Measurements from ENCODE around the gene CZIB. TPM values are rescaled to one million over a fixed set of nuclear protein-coding genes. Genes with fewer than 3 reads are reported as not detected.

CZIB gene
- total and polyA plus RNA-seq, 2 of the 8 experiments (the other 6 are each of a cell fraction or from before 2014, with no cell fraction given), result 46.5 to 48.0 TPM

DNA sequence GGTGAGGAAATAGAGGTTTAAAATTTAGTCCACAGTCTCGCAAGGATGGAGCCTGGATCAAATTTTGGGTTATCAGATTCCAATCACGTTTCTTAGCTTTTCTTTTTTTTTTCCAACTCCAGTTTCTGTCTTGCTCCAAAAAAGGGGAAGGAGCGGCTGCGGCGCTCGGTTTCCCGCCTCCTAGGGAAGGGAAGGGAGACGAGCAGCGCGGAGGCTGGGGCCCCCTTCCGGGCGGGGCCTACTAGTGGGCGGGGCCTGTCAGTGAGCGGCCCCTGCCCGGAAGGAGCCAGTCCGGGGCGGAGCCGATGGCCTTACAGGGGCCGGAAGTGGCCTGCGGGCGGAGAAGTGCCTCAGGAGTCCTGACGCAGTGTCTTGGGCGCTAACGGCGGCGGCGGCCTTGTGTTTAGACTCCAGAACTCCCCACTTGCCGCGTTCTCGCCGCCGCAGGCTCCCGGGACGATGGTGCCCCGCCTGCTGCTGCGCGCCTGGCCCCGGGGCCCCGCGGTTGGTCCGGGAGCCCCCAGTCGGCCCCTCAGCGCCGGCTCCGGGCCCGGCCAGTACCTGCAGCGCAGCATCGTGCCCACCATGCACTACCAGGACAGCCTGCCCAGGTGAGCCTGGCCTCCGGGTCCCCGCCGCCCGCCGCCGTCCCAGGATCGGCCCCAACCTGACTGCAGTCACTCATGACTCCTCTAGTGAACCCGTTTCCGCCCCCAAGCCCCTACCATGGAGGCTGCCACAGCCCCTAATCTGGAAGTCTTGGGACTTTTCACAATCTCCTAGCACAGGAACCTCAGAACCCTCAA lies 23.7 kb downstream of the CZIB start, which contains the start of gene CPT2 (continued):
- TF ChIP-seq, protein P1, sequence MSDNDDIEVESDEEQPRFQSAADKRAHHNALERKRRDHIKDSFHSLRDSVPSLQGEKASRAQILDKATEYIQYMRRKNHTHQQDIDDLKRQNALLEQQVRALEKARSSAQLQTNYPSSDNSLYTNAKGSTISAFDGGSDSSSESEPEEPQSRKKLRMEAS (IDR thresholded peaks at IDR 0.05), result peak; percentile 40; the same call in 1 of the 2 replicates
- peak; percentile 69 for TF ChIP-seq TBP (IDR thresholded peaks at IDR 0.05; ENCODE audit: low read depth, low read length)
- TF ChIP-seq RXRA (IDR thresholded peaks at IDR 0.05; ENCODE audit: insufficient read depth, low read depth, low read length), result no peak
- TF ChIP-seq CREB1 (IDR thresholded peaks at IDR 0.05), result no peak
- TF ChIP-seq POLR2A (IDR thresholded peaks at IDR 0.05; ENCODE audit: control extremely low read depth in 1 of 2, low read depth in 2 of 2, low read length in 2 of 2), result peak; percentile 79 to 90
- peak; percentile 66; the same call in 1 of the 2 replicates for TF ChIP-seq SP1 (IDR thresholded peaks at IDR 0.05; ENCODE audit: low read depth, low read length)
- peak; percentile 50 for TF ChIP-seq TAF7 (optimal IDR thresholded peaks at IDR 0.05; ENCODE audit: borderline replicate concordance, low read depth, low read length)
- peak; percentile 81 for TF ChIP-seq ASH2L (IDR thresholded peaks at IDR 0.05; ENCODE audit: low read length)
- TF ChIP-seq KDM4A (IDR thresholded peaks at IDR 0.05; ENCODE audit: low read depth, low read length, severe bottlenecking), result peak; percentile 65
- TF ChIP-seq SIX5 (IDR thresholded peaks at IDR 0.05; ENCODE audit: low read depth, low read length), result no peak
- no peak for TF ChIP-seq BACH1 (IDR thresholded peaks at IDR 0.05; ENCODE audit: low read length)
- no peak for TF ChIP-seq JUN (IDR thresholded peaks at IDR 0.05; ENCODE audit: low read depth, low read length)
- TF ChIP-seq SP4 (IDR thresholded peaks at IDR 0.05; ENCODE audit: low read length), result peak; percentile 67; the same call in 1 of the 2 replicates
- TF ChIP-seq GTF2F1 (IDR thresholded peaks at IDR 0.05; ENCODE audit: borderline replicate concordance, low read depth, low read length), result no peak
- no peak for TF ChIP-seq CHD2 (IDR thresholded peaks at IDR 0.05; ENCODE audit: low read length)
- TF ChIP-seq, protein P2, sequence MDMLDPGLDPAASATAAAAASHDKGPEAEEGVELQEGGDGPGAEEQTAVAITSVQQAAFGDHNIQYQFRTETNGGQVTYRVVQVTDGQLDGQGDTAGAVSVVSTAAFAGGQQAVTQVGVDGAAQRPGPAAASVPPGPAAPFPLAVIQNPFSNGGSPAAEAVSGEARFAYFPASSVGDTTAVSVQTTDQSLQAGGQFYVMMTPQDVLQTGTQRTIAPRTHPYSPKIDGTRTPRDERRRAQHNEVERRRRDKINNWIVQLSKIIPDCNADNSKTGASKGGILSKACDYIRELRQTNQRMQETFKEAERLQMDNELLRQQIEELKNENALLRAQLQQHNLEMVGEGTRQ (IDR thresholded peaks at IDR 0.05; ENCODE audit: low read length), result no peak
- TF ChIP-seq POLR2AphosphoS5 (IDR thresholded peaks at IDR 0.05; ENCODE audit: low read depth, low read length), result peak; percentile 87
- no peak for TF ChIP-seq CBX5 (IDR thresholded peaks at IDR 0.05; ENCODE audit: low read depth, low read length)
- no peak for TF ChIP-seq SP2 (IDR thresholded peaks at IDR 0.05; ENCODE audit: low read length)
- no peak for TF ChIP-seq SRF (IDR thresholded peaks at IDR 0.05; ENCODE audit: low read depth, low read length)
- TF ChIP-seq POU5F1 (IDR thresholded peaks at IDR 0.05; ENCODE audit: low read depth, low read length), result no peak
- TF ChIP-seq CHD1 (IDR thresholded peaks at IDR 0.05; ENCODE audit: low read depth, low read length), result peak; percentile 44; the same call in 1 of the 2 replicates
- TF ChIP-seq SAP30 (IDR thresholded peaks at IDR 0.05; ENCODE audit: insufficient read depth, insufficient replicate concordance, low read length), result no peak
- TF ChIP-seq SIRT6 (IDR thresholded peaks at IDR 0.05; ENCODE audit: low read length), result no peak
- TF ChIP-seq, protein P3, sequence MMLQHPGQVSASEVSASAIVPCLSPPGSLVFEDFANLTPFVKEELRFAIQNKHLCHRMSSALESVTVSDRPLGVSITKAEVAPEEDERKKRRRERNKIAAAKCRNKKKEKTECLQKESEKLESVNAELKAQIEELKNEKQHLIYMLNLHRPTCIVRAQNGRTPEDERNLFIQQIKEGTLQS (IDR thresholded peaks at IDR 0.05; ENCODE audit: insufficient read depth, low read depth, low read length), result no peak
